NB4 (cell line): ENCODE measurements around the gene ATP5ME.

Experiments used
- CTCF ChIP-seq: IDR thresholded peaks from one replicate; pipeline ENCODE4 v1.5.1; 2012; ENCODE audit warnings: low read depth, low read length
- MAX ChIP-seq: IDR thresholded peaks from 2 replicates; pipeline ENCODE4 v1.6.1; 2011; ENCODE audit warnings: low read depth, low read length
- MYC ChIP-seq: IDR thresholded peaks from 2 replicates; pipeline ENCODE4 v1.6.1; 2011; ENCODE audit warnings: low read depth, low read length
- POLR2A ChIP-seq: IDR thresholded peaks from 2 replicates; pipeline ENCODE4 v1.6.1; 2011; ENCODE audit warnings: mild to moderate bottlenecking; ENCODE audit not compliant: insufficient read length; ENCODE audit errors: extremely low read depth

- TF ChIP-seq POLR2A (no peak), CTCF (no peak), MAX (no peak), MYC (no peak)
Measured at GRCh38 chr4:692771-693554, 18.9 kb upstream of the ATP5ME start.
